Smooth muscle cell (in vitro differentiated cells): Measurements from ENCODE around the gene GASK1A. TPM values are rescaled to one million over a fixed set of nuclear protein-coding genes. Genes with fewer than 3 reads are reported as not detected.

Experiments
- DNase-seq: peaks from one replicate; lab custom pipeline; 2025; ENCODE audit not compliant: unreplicated experiment; lab: John Stamatoyannopoulos, UW
- H2AFZ ChIP-seq: fragments of 200-600 bp; sonication (generic); 2 replicates; pipeline ENCODE4 v1.6.0; 2016; ENCODE audit warnings: antibody characterized with exemption, low read depth, mild to moderate bottlenecking
- H3F3A ChIP-seq: fragments of 200-600 bp; sonication (generic); 2 replicates; pipeline ENCODE4 v1.6.0; 2017; ENCODE audit warnings: antibody characterized with exemption, low read depth
- H3K27ac ChIP-seq: fragments of 200-600 bp; sonication (generic); 2 replicates; pipeline ENCODE4 v1.5.1; 2016; ENCODE audit warnings: low read depth, mild to moderate bottlenecking
- H3K27me3 ChIP-seq: fragments of 200-600 bp; sonication (generic); 2 replicates; pipeline ENCODE4 v1.6.1; 2016; ENCODE audit warnings: low read depth, mild to moderate bottlenecking
- H3K36me3 ChIP-seq: fragments of 200-600 bp; sonication (generic); 2 replicates; pipeline ENCODE4 v1.5.1; 2016; ENCODE audit warnings: low read depth
- H3K4me1 ChIP-seq: fragments of 200-600 bp; sonication (generic); 2 replicates; pipeline ENCODE4 v1.5.1; 2016; ENCODE audit warnings: low read depth
- H3K4me2 ChIP-seq: fragments of 200-600 bp; sonication (generic); 2 replicates; pipeline ENCODE4 v1.6.0; 2016; ENCODE audit warnings: mild to moderate bottlenecking
- H3K4me3 ChIP-seq: fragments of 200-600 bp; sonication (generic); 2 replicates; pipeline ENCODE4 v1.5.1; 2016; ENCODE audit warnings: mild to moderate bottlenecking
- H3K79me2 ChIP-seq: fragments of 200-600 bp; sonication (generic); 2 replicates; pipeline ENCODE4 v1.6.0; 2016; ENCODE audit warnings: low read depth, mild to moderate bottlenecking
- H3K9ac ChIP-seq: fragments of 200-600 bp; sonication (generic); 2 replicates; pipeline ENCODE4 v1.6.0; 2016; ENCODE audit warnings: low read depth
- H3K9me3 ChIP-seq: fragments of 200-600 bp; sonication (generic); replicated peaks from 2 replicates; pipeline ENCODE4 v1.5.1; 2016; ENCODE audit warnings: low read depth
- H4K20me1 ChIP-seq: fragments of 200-600 bp; sonication (generic); 2 replicates; pipeline ENCODE4 v1.6.0; 2016; ENCODE audit warnings: low read depth
- WGBS: methylation state at CpG from one replicate; pipeline ENCODE4 v1.1.7; 2016; ENCODE audit warnings: low lambda C conversion rate; 5-methylcytosine and 5-hydroxymethylcytosine counted together
- polyA plus RNA-seq: library from polyadenylated mRNA; unstranded; fragments of >200 nt; fragmentation: Nextera tagmentation; extraction: Ambion mirVana; gene quantifications from 2 replicates; pipeline ENCODE4 v1.2.1, GENCODE V29; 2016
- total RNA-seq: library from RNA; depleted of rRNA; stranded (reverse); fragments of >200 nt; gene quantifications from 2 replicates; pipeline ENCODE4 v1.2.3, GENCODE V29; 2014
- TF ChIP-seq, protein P1 (sequence below): fragments of 200-600 bp; sonication (generic); IDR thresholded peaks from 2 replicates; pipeline ENCODE4 v1.5.1; 2017; ENCODE audit warnings: borderline replicate concordance, mild to moderate bottlenecking, antibody characterized with exemption; ENCODE audit not compliant: insufficient read depth, poor library complexity, severe bottlenecking

GASK1A gene
- total and polyA plus RNA-seq, 2 experiments from 2014 or later = 0.76 TPM; not detected in 1

DNA sequence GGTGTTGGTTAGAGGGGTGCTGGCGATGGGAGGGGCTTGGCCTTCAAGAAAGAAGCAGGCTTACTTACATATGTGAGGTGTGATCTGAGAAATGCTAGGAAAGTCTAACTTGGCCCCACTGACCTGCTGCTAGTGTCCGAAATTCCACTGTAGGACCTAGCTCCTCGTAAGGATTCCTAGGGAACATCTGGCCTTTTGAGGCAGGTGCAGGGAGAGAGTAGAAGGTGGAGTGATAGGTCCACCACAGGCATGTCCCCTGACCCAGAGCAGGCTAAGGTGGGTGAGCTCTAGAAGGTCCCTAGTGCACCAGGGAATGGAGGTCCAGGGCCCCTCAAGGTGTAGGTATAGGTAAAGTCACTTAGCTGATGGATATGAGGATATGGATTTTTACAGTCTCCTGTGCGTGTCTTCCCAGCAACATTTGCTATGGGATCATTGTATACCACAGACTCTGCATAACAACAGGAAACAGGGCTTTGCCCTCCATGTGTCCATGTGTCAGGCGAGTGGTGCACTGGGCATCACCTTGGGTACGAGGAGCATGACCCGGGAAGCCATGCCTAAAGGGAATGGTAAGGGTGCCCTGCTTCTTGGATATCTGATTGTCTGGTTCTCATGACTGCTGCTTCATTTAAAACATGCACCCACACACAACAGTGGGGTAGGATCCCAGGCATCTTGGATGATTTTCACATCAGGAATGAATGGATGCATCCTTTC lies 94.2 kb downstream of the GASK1A start:
- Histone ChIP-seq H3K9ac (no peak overlapping the region), H2AFZ (no peak overlapping the region), H3K27me3 (no peaks in the 10 kb centered on the region), H3K4me2 (no peak overlapping the region), H3K27ac (no peak overlapping the region), H3K9me3 (no peaks in the 10 kb centered on the region), H3K79me2 (no peaks in the 10 kb centered on the region), H3K4me1 (no peaks in the 10 kb centered on the region), H3K4me3 (no peak overlapping the region), H3K36me3 (no peaks in the 10 kb centered on the region), H4K20me1 (no peaks in the 10 kb centered on the region), H3F3A (no peaks in the 10 kb centered on the region)
- TF ChIP-seq, protein P1, sequence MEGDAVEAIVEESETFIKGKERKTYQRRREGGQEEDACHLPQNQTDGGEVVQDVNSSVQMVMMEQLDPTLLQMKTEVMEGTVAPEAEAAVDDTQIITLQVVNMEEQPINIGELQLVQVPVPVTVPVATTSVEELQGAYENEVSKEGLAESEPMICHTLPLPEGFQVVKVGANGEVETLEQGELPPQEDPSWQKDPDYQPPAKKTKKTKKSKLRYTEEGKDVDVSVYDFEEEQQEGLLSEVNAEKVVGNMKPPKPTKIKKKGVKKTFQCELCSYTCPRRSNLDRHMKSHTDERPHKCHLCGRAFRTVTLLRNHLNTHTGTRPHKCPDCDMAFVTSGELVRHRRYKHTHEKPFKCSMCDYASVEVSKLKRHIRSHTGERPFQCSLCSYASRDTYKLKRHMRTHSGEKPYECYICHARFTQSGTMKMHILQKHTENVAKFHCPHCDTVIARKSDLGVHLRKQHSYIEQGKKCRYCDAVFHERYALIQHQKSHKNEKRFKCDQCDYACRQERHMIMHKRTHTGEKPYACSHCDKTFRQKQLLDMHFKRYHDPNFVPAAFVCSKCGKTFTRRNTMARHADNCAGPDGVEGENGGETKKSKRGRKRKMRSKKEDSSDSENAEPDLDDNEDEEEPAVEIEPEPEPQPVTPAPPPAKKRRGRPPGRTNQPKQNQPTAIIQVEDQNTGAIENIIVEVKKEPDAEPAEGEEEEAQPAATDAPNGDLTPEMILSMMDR = no peak
- 88% methylated on average over 7 of the region's 7 CpGs for WGBS
- DNase-seq = no peak

DNA sequence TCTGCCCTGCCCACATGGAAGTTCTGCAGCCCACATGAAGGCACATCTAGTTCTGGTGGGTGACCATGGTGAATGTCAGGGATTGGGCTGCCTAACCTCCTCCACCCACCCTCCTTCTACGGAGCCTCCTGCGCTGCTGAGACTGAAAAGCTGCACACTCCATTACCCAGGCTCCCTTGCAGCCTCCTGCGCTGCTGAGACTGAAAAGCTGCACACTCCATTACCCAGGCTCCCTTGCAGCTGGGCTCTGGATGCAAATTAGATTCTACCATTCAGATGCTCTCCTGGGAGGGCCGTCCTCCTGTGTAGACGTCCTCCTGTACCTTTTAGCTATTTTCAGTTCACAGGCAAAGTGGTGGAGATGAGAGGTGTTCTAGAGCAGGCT lies 94.7 kb downstream of the GASK1A start:
- no peak overlapping the region for H3K4me3 ChIP-seq
- no peaks in the 10 kb centered on the region for H3K4me1 ChIP-seq
- no peaks in the 10 kb centered on the region for H3K36me3 ChIP-seq
- TF ChIP-seq, protein P1 = no peak
- no peak overlapping the region for H3K4me2 ChIP-seq
- no peaks in the 10 kb centered on the region for H3K9me3 ChIP-seq
- no peak overlapping the region for H3K9ac ChIP-seq
- no peak overlapping the region for H2AFZ ChIP-seq
- H3F3A ChIP-seq = no peaks in the 10 kb centered on the region
- WGBS = 75% methylated on average over 5 of the region's 5 CpGs
- no peak for DNase-seq
- no peaks in the 10 kb centered on the region for H3K27me3 ChIP-seq
- no peaks in the 10 kb centered on the region for H3K79me2 ChIP-seq
- no peak overlapping the region for H3K27ac ChIP-seq
- H4K20me1 ChIP-seq = no peaks in the 10 kb centered on the region

DNA sequence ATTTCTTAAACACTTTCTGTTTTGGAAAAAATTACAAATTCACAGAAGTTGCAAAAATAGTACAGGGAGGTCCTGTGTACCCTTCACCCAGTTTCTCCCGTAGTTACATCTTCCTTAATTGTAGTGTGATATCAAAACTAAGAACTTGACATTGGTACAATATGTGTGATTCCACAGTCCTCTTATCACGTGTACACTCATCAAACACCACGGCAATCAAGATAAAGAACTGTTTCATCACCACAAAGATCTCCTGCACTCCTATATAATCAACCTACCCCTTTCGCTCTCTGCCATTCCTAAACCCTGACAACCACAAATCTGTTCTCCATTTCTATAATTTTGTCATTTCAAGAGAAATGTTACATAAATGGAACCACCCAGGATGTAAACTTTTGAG lies 95.4 kb downstream of the GASK1A start:
- Histone ChIP-seq H3K9me3 (no peaks in the 10 kb centered on the region), H3K79me2 (no peaks in the 10 kb centered on the region), H3K4me3 (no peak overlapping the region), H3K27me3 (no peaks in the 10 kb centered on the region), H3K36me3 (no peaks in the 10 kb centered on the region), H4K20me1 (no peaks in the 10 kb centered on the region), H3K27ac (no peak overlapping the region), H2AFZ (no peak overlapping the region), H3K4me2 (no peak overlapping the region), H3K9ac (no peak overlapping the region), H3K4me1 (no peaks in the 10 kb centered on the region), H3F3A (no peaks in the 10 kb centered on the region)
- TF ChIP-seq, protein P1 = no peak
- 75% methylated on average over 4 of the region's 4 CpGs for WGBS
- no peak for DNase-seq

DNA sequence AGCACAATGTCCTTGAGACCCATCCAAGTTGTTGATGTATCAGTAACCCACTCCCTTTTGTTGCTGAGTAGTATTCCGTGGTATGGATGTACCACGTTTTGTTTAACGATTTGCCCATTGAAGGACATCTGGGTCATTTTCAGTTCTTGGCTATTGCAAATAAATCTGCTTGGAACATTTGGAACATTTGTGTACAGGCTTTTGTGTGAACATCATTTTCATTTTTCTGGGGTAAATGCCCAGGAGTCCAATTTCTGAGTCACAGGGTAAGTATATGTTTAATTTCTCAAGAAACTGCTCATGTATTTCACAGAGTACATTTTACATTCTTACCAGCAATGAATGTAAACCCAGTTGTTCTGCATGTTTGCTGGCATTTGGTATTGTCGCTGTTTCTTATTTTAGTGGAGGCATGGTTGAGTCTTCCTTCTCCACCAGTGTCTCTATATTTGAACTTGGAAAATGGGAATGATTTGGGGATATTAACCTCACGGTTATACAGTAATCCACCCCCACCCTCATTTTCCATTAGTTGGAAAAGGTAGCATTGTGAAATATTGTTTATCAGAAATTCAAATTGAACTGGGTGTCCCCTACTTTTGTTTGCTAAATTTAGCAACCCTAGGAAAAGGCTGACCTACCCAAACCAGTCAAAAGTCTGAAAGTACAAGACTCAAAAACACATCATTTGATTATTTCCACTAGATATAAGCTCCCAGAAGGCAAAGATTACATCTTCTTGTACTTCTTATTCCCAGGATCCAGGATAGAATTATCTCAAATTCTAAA lies 96.0 kb downstream of the GASK1A start:
- no peaks in the 10 kb centered on the region for H3K4me1 ChIP-seq
- WGBS = 94% methylated on average over 5 of the region's 5 CpGs
- H2AFZ ChIP-seq = no peak overlapping the region
- TF ChIP-seq, protein P1 = no peak
- H4K20me1 ChIP-seq = no peaks in the 10 kb centered on the region
- no peak overlapping the region for H3K4me3 ChIP-seq
- no peak for DNase-seq
- no peaks in the 10 kb centered on the region for H3F3A ChIP-seq
- H3K9me3 ChIP-seq = no peaks in the 10 kb centered on the region
- no peak overlapping the region for H3K4me2 ChIP-seq
- no peak overlapping the region for H3K9ac ChIP-seq
- no peak overlapping the region for H3K27ac ChIP-seq
- no peaks in the 10 kb centered on the region for H3K36me3 ChIP-seq
- no peaks in the 10 kb centered on the region for H3K27me3 ChIP-seq
- no peaks in the 10 kb centered on the region for H3K79me2 ChIP-seq
